HEK293 (cell line): ENCODE measurements around the gene HRK.

Experiments used
- CTCF ChIP-seq: fragments of 450-650 bp; formaldehyde crosslinking; IDR thresholded peaks from 2 replicates; pipeline ENCODE4 v1.5.1; 2016; ENCODE audit warnings: missing biosample characterization, missing genetic modification characterization
- GLI2 ChIP-seq: fragments of 450-650 bp; formaldehyde crosslinking; IDR thresholded peaks from 2 replicates; pipeline ENCODE4; 2017; ENCODE audit warnings: missing biosample characterization, missing genetic modification characterization, low read depth, borderline replicate concordance
- MYNN ChIP-seq: fragments of 450-650 bp; formaldehyde crosslinking; IDR thresholded peaks from 2 replicates; pipeline ENCODE4 v1.5.1; 2016; ENCODE audit warnings: missing biosample characterization, missing genetic modification characterization, borderline replicate concordance
- YY1 ChIP-seq: fragments of 450-650 bp; formaldehyde crosslinking; IDR thresholded peaks from 2 replicates; pipeline ENCODE4 v1.5.1; 2018; ENCODE audit warnings: missing biosample characterization, missing genetic modification characterization
- ZBTB21 ChIP-seq: fragments of 450-650 bp; formaldehyde crosslinking; IDR thresholded peaks from 2 replicates; pipeline ENCODE4 v1.5.1; 2017; ENCODE audit warnings: missing biosample characterization, missing genetic modification characterization
- ZNF10 ChIP-seq: fragments of 450-650 bp; formaldehyde crosslinking; IDR thresholded peaks from 2 replicates; pipeline ENCODE4 v1.5.1; 2017; ENCODE audit warnings: missing biosample characterization, missing genetic modification characterization
- ZNF112 ChIP-seq: fragments of 450-650 bp; formaldehyde crosslinking; IDR thresholded peaks from 2 replicates; pipeline ENCODE4 v1.5.0; 2017; ENCODE audit warnings: missing biosample characterization, missing genetic modification characterization
- ZNF239 ChIP-seq: fragments of 450-650 bp; formaldehyde crosslinking; IDR thresholded peaks from 2 replicates; pipeline ENCODE4 v1.5.1; 2016; ENCODE audit warnings: missing biosample characterization, missing genetic modification characterization
- ZNF24 ChIP-seq: fragments of 450-650 bp; formaldehyde crosslinking; IDR thresholded peaks from 2 replicates; pipeline ENCODE4 v1.5.1; 2016; ENCODE audit warnings: missing biosample characterization, missing genetic modification characterization
- ZNF274 ChIP-seq, 2 experiments: fragments of 200-500 bp in 1 of 2; fragments of 450-650 bp in 1 of 2; sonication (Bioruptor generic) in 1 of 2; formaldehyde crosslinking in 1 of 2; IDR thresholded peaks; 2 replicates each; pipeline versions ENCODE4 v1.5.1 to v1.6.1; 2014 to 2016; ENCODE audit warnings: borderline replicate concordance in 1 of 2, inconsistent platforms in 1 of 2, low read length in 1 of 2, missing biosample characterization in 1 of 2, missing genetic modification characterization in 1 of 2
- ZNF350 ChIP-seq: fragments of 450-650 bp; formaldehyde crosslinking; IDR thresholded peaks from 2 replicates; pipeline ENCODE4 v1.5.0; 2017; ENCODE audit warnings: missing biosample characterization, mild to moderate bottlenecking, missing genetic modification characterization
- ZNF426 ChIP-seq: fragments of 450-650 bp; formaldehyde crosslinking; IDR thresholded peaks from 2 replicates; pipeline ENCODE4 v1.5.1; 2017; ENCODE audit warnings: missing biosample characterization, missing genetic modification characterization, mild to moderate bottlenecking, inconsistent platforms, moderate library complexity
- ZNF629 ChIP-seq: fragments of 450-650 bp; formaldehyde crosslinking; IDR thresholded peaks from 2 replicates; pipeline ENCODE4 v1.5.1; 2017; ENCODE audit warnings: missing biosample characterization, missing genetic modification characterization

GRCh38 chr12:116916122-116916521 is 34.9 kb upstream of the HRK start:
- TF ChIP-seq ZNF10 (tag by site-specific recombination) (no peak), ZNF629 (no peak), MYNN (tag by site-specific recombination) (no peak), ZNF274 (IDR thresholded peaks at IDR 0.05; ENCODE audit: low read length) (no peak), ZNF274 (tag by site-specific recombination; IDR thresholded peaks at IDR 0.05; ENCODE audit: borderline replicate concordance) (no peak), CTCF (tag by site-specific recombination) (no peak), ZNF24 (tag by site-specific recombination) (no peak), ZNF239 (tag by site-specific recombination) (no peak), ZNF350 (tag by site-specific recombination) (no peak), GLI2 (tag by site-specific recombination) (no peak), ZBTB21 (no peak), YY1 (tag by site-specific recombination) (no peak), ZNF426 (no peak), ZNF112 (tag by site-specific recombination) (no peak)
